Sigmoid colon (tissue), 4 donors: Measurements from ENCODE around the gene AP3B1.

Experiments used
- CTCF ChIP-seq, 4 experiments: fragments of 450-650 bp in 3 of 4; fragments of 200-600 bp in 1 of 4; IDR thresholded peaks; one replicate each; pipeline ENCODE4 v1.5.1; 2016 to 2019; ENCODE audit warnings: antibody characterized with exemption in 4 of 4, mild to moderate bottlenecking in 3 of 4, moderate library complexity in 2 of 4
- POLR2AphosphoS5 ChIP-seq, 4 donors: sonication (generic); formaldehyde crosslinking; IDR thresholded peaks; one replicate each; pipeline ENCODE4 v1.6.1; 2017; ENCODE audit warnings: antibody characterized with exemption in 4 of 4

GRCh38 chr5:78260771-78261170 lies 33.7 kb downstream of the AP3B1 start:
- TF ChIP-seq CTCF (IDR thresholded peaks at IDR 0.05) (no peak), POLR2AphosphoS5 (IDR thresholded peaks at IDR 0.05) (no peak)
